NB4 (cell line): ENCODE measurements around the gene POLD4.
"Not testable (repeated sequence)": the region's sequence is repeated elsewhere in the genome, so short reads cannot be mapped to it uniquely, and the experiment has no call there.

Source experiments
- DNase-seq: peaks from one replicate; pipeline ENCODE4 v3.0.0; 2010; ENCODE audit warnings: low read depth
- H3K4me3 ChIP-seq: one replicate; pipeline ENCODE4 v1.5.1; 2011; ENCODE audit warnings: mild to moderate bottlenecking, low read depth, low read length, moderate library complexity
- MYC ChIP-seq: IDR thresholded peaks from 2 replicates; pipeline ENCODE4 v1.6.1; 2011; ENCODE audit warnings: low read depth, low read length
- POLR2A ChIP-seq: IDR thresholded peaks from 2 replicates; pipeline ENCODE4 v1.6.1; 2011; ENCODE audit warnings: mild to moderate bottlenecking; ENCODE audit not compliant: insufficient read length; ENCODE audit errors: extremely low read depth
- TF ChIP-seq, protein P1 (sequence below): IDR thresholded peaks from 2 replicates; pipeline ENCODE4 v1.6.1; 2011; ENCODE audit warnings: low read depth, low read length
- TF ChIP-seq, protein P2 (sequence below): IDR thresholded peaks from one replicate; pipeline ENCODE4 v1.5.1; 2012; ENCODE audit warnings: low read depth, low read length

Gene POLD4

DNA sequence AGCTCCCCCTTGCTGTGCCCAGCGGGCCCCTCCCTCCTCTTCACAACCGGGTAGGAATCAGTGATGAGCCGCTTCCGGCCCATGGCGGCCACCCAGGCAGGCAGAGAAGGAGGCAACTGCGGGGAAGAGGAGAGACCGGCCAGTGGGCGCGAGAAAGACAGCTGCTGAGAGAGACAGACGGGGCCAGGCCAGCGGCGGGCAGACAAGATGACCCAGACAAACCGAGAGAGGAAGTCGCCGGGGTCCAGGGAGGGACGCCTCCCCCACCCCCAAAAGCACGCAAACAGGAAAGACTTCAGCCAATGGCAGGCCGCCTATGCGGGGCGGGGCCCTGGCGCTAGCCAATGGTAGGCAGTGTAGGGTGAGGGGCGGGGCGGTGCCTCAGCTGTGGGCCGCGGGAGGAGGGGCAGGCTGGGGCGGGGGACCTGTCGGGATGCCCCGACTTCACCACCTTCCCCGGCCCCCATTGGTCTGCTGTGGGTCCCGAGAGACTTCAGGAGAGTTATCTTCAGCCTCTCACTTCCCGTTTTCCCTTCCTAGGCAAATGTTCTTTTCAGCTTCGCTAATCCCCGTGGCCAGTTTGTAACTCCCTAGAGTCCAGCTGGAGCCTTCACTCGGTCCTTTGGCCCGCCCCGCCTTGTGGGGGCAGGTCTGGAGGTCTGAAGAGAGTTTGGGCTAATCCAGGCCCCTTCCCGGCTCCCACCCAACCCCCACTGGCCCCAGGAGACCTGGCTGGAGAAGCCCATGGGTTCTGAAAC, at the start of gene POLD4:
POLD4 (minus strand) TSS at position 230 of the 758 bp plus-strand sequence; CDS start at position 83, 147 bp downstream.
- DNase-seq, result peak; percentile 100
- H3K4me3 ChIP-seq, result peak within 1 kb of the TSS; percentile 60
- TF ChIP-seq POLR2A, result peak; percentile 61
- TF ChIP-seq, protein P1, sequence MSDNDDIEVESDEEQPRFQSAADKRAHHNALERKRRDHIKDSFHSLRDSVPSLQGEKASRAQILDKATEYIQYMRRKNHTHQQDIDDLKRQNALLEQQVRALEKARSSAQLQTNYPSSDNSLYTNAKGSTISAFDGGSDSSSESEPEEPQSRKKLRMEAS, result no peak

DNA sequence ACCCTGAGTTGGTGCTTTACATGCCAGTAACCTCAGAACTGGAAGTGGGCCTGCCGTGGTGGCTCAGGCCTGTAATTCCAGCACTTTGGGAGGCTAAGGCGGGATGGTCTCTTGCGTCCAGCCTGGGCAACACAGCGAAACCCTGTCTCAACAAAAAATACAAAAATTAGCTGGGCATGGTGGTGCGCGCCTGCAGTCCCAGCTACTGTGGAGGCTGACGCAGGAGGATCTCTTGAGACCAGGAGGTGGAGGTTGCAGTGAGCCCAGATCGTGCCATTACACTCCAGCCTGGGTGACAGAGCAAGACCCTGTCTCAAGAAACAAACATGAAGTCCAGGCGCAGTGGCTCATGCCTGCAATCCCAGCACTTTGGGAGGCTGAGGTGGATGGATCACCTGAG, 49.7 kb upstream of the POLD4 start:
- DNase-seq, result not testable (repeated sequence)
- H3K4me3 ChIP-seq, result peak overlapping the region; percentile 12

DNA sequence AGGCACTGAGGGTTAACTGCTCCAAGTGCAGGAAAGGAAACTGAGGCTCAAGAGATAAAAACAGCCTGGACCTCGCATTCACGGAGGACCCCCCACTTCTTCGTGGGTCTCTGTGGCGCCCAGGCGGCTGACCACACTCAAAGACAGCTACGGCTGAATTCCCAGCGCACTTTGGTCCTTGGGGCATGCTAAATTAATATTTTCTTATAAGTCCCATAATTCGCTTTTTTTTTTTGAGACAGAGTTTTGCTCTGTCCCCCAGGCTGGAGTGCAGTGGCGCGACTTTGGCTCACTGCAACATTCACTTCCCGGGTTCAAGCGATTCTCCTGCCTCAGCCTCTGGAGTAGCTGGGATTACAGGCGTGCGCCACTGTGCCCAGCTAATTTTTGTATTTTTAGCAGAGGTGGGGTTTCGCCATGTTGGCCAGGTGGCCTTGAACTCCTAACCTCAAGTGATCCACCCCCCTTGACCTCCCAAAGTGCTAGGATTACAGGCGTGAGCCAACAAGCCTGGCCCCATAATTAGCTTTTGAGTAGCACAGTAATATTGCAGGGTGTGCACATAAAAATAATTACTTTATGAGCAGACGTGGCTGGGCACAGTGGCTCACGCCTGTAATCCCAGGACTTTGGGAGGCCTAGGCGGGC, 49.0 kb upstream of the POLD4 start:
- DNase-seq, result not testable (repeated sequence)
- H3K4me3 ChIP-seq, result peak overlapping the region; percentile 54

DNA sequence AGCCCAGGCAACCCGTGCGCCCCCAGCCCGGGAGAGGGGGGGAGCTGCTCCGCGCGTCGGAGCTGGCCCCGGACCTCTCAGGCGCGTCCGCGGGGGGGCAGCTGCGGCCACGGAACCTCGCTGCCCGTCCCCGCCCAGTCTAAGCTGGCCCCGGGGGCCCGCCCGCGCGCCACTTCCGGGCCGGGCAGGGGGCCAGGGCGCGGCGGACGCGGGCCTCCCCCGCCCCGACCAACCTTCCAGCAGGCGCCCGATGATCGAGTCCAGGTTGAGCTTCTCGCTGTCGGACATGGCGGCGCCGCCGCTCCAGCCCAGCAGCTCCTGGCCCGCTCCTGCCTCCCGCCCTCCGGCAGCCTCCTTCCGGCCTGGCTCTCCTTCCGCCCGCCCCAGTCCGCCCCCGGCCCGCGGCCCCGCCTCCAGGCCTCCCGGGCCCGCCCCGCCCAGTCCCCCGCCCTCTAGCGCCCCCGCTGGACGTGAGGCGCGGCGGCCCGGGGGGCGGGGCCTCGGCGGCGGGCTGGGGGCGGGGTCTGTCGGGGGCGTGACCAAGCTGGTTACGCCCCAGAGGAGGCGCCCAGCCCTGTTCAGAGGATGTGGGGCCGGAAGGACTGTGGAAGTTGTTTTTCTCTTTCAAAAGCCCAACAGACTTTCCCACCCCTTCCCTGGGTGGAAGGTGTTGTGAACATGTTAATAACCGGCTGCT, 48.3 kb upstream of the POLD4 start, which contains the start of gene PPP1CA:
PPP1CA (minus strand) TSS at position 364 of the 697 bp plus-strand sequence; CDS start at position 288, 76 bp downstream.
- H3K4me3 ChIP-seq, result peak within 1 kb of the TSS; percentile 90
- DNase-seq, result peak; percentile 93
- peak; percentile 64; the same call in 1 of the 2 replicates for TF ChIP-seq MYC
- TF ChIP-seq POLR2A, result peak; percentile 80
- TF ChIP-seq, protein P1, result peak; percentile 22
- TF ChIP-seq, protein P2, sequence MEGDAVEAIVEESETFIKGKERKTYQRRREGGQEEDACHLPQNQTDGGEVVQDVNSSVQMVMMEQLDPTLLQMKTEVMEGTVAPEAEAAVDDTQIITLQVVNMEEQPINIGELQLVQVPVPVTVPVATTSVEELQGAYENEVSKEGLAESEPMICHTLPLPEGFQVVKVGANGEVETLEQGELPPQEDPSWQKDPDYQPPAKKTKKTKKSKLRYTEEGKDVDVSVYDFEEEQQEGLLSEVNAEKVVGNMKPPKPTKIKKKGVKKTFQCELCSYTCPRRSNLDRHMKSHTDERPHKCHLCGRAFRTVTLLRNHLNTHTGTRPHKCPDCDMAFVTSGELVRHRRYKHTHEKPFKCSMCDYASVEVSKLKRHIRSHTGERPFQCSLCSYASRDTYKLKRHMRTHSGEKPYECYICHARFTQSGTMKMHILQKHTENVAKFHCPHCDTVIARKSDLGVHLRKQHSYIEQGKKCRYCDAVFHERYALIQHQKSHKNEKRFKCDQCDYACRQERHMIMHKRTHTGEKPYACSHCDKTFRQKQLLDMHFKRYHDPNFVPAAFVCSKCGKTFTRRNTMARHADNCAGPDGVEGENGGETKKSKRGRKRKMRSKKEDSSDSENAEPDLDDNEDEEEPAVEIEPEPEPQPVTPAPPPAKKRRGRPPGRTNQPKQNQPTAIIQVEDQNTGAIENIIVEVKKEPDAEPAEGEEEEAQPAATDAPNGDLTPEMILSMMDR, result no peak

DNA sequence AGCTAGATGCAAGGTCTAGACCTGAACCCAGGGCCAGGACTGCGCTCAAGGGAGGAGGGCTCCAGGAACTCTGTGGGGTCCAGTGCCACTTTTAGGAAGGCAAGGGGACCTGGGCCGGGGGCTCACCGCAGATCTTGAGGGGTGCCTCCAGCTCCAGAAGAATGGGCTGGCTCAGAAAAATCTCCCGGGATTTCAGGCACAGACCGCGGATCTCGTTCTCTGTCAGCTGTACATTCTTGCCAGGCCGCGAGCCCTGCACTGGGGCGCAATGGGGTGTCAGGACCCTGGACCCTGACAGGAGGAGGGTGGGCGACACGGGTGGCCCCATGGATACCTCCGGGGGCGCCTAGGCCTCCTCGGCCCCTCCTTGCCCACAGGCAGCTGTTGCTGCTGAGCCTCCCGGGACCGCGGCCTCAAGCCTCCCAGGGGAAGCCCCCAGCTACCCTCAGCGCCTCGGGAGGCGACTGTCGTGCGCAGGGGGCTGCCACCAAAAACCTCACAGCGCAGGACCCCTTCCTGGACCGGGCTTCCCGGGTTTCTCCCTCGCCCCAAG, 47.7 kb upstream of the POLD4 start:
- no peak for DNase-seq
- H3K4me3 ChIP-seq, result peak overlapping the region; percentile 90
- TF ChIP-seq MYC (no peak), POLR2A (no peak)
- TF ChIP-seq, protein P1, result no peak
- TF ChIP-seq, protein P2, result no peak

DNA sequence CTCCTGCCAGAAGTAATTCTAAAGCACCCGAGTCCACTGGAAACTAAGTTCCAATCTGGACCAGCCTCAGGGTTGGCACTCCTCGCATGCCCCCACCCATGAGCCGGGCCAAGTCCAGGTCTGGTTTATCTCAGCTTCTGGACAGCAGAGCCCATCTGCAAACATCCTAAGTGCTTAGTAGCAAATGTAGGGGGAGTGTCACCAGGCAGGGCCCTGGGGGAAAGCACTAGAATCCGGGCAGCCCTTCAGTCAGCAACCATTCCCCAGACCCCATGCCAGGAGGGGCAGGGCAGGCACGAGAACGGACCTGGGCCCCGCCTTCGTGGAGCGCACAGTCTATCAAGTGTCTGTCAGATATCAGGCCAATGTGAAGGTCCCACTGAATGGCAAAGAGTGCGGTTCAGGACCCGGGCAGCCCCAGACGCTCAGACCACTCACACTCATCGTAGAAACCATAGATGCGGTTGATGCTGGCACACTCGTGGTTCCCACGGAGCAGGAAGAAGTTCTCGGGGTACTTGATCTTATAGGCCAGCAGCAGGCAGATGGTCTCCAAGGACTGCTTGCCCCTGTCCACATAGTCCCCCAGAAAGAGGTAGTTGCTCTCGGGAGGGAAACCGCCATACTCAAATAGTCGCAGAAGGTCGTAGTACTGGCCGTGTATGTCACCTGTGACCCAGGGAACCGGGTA, 47.0 kb upstream of the POLD4 start:
- DNase-seq, result peak; percentile 58

More for the DNA sequence above, 47.0 kb upstream of the POLD4 start:
- peak overlapping the region; percentile 90 for H3K4me3 ChIP-seq
- TF ChIP-seq, protein P1, result no peak
- TF ChIP-seq MYC (no peak), POLR2A (no peak)
- TF ChIP-seq, protein P2, result no peak
